Epithelial cell of proximal tubule (primary cell): ENCODE measurements around the gene RAVER1. TPM values are rescaled to one million over a fixed set of nuclear protein-coding genes. Genes with fewer than 3 reads are reported as not detected.
"Not testable (repeated sequence)": the region's sequence is repeated elsewhere in the genome, so short reads cannot be mapped to it uniquely, and the experiment has no call there.

ENCODE experiments used
- DNase-seq: peaks from one replicate; pipeline ENCODE4 v3.0.0-alpha.2; 2011; ENCODE audit warnings: low read depth
- H3K4me3 ChIP-seq: 2 replicates; pipeline ENCODE4 v1.5.1; 2011; ENCODE audit warnings: low read depth, mild to moderate bottlenecking, low read length
- total RNA-seq: library from RNA; depleted of rRNA; stranded (reverse); fragments of >200 nt; gene quantifications from 2 replicates; pipeline ENCODE4 v1.2.3, GENCODE V29; 2015
- TF ChIP-seq, protein P1 (sequence below): conservative IDR thresholded peaks from 2 replicates; pipeline ENCODE4 v1.5.1; 2012; ENCODE audit warnings: low read depth, mild to moderate bottlenecking, low read length

The RAVER1 gene
- total RNA-seq, 1 donor from 2014 or later: 29.5 TPM

DNA sequence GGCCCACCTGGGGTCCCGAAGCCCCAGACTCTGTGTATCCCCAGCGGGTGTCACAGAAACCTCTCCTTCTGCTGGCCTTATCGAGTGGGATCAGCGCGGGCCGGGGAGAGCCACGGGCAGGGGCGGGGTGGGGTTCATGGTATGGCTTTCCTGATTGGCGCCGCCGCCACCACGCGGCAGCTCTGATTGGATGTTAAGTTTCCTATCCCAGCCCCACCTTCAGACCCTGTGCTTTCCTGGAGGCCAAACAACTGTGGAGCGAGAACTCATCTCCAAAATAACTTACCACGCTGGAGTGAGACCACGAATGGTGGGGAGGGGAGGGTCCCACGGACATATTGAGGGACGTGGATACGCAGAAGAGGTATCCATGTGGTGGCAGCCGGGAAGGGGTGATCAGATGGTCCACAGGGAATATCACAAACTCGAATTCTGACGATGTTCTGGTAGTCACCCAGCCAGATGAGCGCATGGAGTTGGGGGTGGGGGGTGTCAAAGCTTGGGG, 44.6 kb downstream of the RAVER1 start:
- H3K4me3 ChIP-seq: peak overlapping the region; percentile 20
- no peak for DNase-seq
- TF ChIP-seq, protein P1, sequence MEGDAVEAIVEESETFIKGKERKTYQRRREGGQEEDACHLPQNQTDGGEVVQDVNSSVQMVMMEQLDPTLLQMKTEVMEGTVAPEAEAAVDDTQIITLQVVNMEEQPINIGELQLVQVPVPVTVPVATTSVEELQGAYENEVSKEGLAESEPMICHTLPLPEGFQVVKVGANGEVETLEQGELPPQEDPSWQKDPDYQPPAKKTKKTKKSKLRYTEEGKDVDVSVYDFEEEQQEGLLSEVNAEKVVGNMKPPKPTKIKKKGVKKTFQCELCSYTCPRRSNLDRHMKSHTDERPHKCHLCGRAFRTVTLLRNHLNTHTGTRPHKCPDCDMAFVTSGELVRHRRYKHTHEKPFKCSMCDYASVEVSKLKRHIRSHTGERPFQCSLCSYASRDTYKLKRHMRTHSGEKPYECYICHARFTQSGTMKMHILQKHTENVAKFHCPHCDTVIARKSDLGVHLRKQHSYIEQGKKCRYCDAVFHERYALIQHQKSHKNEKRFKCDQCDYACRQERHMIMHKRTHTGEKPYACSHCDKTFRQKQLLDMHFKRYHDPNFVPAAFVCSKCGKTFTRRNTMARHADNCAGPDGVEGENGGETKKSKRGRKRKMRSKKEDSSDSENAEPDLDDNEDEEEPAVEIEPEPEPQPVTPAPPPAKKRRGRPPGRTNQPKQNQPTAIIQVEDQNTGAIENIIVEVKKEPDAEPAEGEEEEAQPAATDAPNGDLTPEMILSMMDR: no peak

DNA sequence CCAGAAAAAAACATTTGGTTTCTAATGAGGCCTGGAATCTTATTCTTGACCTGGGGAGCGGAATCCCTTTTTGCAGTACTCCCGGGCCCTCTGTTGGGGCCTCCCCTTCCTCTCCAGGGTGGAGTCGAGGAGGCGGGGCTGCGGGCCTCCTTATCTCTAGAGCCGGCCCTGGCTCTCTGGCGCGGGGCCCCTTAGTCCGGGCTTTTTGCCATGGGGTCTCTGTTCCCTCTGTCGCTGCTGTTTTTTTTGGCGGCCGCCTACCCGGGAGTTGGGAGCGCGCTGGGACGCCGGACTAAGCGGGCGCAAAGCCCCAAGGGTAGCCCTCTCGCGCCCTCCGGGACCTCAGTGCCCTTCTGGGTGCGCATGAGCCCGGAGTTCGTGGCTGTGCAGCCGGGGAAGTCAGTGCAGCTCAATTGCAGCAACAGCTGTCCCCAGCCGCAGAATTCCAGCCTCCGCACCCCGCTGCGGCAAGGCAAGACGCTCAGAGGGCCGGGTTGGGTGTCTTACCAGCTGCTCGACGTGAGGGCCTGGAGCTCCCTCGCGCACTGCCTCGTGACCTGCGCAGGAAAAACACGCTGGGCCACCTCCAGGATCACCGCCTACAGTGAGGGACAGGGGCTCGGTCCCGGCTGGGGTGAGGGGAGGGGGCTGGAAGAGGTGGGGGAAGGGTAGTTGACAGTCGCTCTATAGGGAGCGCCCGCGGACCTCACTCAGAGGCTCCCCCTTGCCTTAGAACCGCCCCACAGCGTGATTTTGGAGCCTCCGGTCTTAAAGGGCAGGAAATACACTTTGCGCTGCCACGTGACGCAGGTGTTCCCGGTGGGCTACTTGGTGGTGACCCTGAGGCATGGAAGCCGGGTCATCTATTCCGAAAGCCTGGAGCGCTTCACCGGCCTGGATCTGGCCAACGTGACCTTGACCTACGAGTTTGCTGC, 46.3 kb downstream of the RAVER1 start, which contains the start of gene ICAM4:
ICAM4 (plus strand) TSS at position 153 of the 935 bp plus-strand sequence; CDS start at position 211, 58 bp downstream.
- H3K4me3 ChIP-seq: no peak within 1 kb of the TSS
- TF ChIP-seq, protein P1: no peak
- DNase-seq: no peak

DNA sequence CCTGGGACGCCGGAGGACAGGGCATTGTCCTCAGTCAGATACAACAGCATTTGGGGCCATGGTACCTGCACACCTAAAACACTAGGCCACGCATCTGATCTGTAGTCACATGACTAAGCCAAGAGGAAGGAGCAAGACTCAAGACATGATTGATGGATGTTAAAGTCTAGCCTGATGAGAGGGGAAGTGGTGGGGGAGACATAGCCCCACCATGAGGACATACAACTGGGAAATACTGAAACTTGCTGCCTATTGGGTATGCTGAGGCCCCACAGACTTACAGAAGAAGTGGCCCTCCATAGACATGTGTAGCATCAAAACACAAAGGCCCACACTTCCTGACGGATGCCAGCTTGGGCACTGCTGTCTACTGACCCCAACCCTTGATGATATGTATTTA, 47.9 kb downstream of the RAVER1 start:
- TF ChIP-seq, protein P1: no peak
- H3K4me3 ChIP-seq: no peak overlapping the region
- no peak for DNase-seq

DNA sequence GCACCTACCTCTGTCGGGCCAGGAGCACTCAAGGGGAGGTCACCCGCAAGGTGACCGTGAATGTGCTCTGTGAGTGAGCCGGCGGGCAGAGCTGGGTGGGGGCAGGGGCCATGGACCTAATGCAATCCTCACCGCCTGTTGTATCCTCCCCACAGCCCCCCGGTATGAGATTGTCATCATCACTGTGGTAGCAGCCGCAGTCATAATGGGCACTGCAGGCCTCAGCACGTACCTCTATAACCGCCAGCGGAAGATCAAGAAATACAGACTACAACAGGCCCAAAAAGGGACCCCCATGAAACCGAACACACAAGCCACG, 48.4 kb downstream of the RAVER1 start:
- TF ChIP-seq, protein P1: no peak
- DNase-seq: no peak

DNA sequence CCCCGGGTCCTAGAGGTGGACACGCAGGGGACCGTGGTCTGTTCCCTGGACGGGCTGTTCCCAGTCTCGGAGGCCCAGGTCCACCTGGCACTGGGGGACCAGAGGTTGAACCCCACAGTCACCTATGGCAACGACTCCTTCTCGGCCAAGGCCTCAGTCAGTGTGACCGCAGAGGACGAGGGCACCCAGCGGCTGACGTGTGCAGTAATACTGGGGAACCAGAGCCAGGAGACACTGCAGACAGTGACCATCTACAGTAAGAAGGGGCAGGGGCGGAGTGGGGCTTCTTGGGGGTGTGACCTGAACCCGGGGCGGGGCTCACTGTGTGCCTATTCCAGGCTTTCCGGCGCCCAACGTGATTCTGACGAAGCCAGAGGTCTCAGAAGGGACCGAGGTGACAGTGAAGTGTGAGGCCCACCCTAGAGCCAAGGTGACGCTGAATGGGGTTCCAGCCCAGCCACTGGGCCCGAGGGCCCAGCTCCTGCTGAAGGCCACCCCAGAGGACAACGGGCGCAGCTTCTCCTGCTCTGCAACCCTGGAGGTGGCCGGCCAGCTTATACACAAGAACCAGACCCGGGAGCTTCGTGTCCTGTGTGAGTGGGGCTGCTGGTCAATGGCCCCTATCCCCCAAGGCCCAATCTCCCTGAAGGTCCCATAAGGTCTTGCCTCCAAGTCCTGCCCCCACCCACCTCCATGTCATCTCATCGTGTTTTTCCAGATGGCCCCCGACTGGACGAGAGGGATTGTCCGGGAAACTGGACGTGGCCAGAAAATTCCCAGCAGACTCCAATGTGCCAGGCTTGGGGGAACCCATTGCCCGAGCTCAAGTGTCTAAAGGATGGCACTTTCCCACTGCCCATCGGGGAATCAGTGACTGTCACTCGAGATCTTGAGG, 49.0 kb downstream of the RAVER1 start:
- DNase-seq: no peak
- TF ChIP-seq, protein P1: no peak
- no peak overlapping the region for H3K4me3 ChIP-seq

More for the DNA sequence above, 48.4 kb downstream of the RAVER1 start:
- H3K4me3 ChIP-seq: no peak overlapping the region

DNA sequence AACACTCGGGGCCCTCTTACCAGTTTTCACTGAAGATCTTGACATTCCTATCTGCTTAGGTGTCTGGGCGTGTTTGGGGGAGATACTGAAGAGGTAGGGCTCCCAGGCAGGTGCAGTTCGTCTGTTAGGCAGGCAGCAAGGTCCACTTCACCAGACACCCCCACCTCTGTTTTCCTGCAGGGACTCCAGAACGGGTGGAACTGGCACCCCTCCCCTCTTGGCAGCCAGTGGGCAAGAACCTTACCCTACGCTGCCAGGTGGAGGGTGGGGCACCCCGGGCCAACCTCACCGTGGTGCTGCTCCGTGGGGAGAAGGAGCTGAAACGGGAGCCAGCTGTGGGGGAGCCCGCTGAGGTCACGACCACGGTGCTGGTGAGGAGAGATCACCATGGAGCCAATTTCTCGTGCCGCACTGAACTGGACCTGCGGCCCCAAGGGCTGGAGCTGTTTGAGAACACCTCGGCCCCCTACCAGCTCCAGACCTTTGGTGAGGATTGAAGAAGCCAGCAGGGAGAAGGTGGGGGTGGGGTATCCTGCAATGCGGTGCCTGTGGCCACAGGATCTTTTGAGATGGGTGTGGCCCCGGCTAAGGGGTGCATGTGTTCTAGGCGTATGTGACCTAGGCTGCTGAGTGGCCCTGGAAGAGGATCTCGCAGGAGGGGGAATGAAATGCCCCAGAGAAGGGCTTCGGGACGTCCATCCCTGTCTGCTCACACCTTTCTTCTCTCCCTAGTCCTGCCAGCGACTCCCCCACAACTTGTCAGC, 49.8 kb downstream of the RAVER1 start:
- DNase-seq: no peak
- TF ChIP-seq, protein P1: no peak

DNA sequence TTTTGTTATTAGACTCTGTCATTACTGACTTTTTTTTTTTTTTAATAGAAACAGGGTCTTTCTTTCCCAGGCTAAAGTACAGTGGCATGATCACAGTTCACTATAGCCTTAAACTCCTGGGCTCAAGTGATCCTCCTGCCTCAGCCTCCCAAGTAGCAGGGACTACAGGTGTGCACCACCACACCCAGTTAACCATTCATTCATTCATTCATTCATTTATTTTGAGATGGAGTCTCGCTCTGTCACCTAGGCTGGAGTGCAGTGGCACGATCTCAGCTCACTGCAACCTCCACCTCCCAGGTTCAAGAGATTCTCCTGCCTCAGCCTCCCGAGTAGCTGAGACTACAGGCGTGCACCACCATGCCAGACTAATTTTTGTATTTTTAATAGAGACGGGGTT, 51.3 kb downstream of the RAVER1 start:
- DNase-seq, H3K4me3 ChIP-seq: not testable (repeated sequence)

More for the DNA sequence above, 49.8 kb downstream of the RAVER1 start:
- no peak overlapping the region for H3K4me3 ChIP-seq
